NCI-H510A (cell line): Measurements from ENCODE around the gene ZNF324.
"Not testable (repeated sequence)": the region's sequence is repeated elsewhere in the genome, so short reads cannot be mapped to it uniquely, and the experiment has no call there.

Experiments
- DNase-seq: peaks from one replicate; lab custom pipeline; 2025; lab: John Stamatoyannopoulos, UW

ZNF324 gene

DNA sequence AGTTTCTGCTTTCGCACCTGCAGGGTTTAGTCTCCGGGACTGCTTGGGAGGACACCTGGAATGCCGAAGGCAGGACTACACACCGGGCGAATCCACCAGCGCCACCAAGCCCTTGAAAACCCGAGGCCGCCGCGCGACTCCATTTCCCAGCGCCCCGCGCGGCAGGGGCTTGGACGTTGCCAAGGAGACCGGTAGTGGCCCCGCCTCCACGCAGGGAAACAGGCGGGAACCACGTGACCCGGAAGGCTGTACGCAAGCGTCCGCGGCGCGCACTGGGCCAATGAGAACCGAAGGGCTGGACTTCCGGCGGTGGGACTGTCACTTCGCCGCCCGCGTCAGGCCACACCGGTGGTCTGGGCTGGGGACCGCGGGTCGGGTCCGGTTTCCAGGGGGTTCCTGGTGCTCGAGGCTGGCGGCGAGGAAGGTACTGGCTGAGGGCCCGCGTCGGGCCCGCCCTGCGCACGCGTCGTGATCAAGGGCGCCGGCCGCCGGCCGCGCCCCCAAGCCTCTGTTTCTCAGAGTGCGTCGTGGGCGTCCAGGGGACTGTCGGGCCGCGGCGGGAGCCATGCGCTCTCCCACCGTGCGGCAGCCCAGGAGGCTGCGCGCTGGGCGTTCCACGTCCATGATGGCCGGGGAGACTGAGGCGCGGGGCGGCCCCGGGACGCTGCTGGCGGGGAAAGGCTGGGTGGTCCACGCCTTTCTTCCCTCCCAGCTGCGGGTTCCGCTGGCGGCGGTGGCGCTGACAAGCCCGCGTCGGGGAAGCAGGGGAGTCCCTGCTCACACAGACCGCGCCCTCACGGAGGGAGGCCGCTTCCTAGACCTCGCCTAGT is at the start of gene ZNF324:
Gene ZNF324 (plus strand): TSS at position 321 of the 830 bp plus-strand sequence. CDS start 2,106 bp downstream, outside the sequence.
- peak; percentile 97 for DNase-seq

DNA sequence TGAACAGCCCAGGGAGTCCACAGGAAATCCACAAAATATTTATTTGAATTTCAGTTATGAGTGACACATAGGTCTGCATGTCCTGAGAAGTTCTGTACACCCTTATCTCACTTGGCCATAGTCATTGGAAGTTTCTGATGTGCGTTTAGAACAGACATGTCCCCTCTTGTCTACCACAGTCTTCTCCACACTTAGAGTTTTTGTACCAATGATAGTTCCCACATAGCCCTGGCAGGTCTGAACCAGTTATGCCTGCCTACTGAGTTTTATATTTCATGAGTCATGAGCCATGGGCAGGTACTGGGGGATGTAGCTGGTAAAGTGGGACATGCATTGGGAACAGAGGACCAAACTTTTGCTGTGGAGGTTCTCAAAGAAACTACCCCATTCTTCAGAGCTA is 38.3 kb upstream of the ZNF324 start:
- DNase-seq, result no peak

DNA sequence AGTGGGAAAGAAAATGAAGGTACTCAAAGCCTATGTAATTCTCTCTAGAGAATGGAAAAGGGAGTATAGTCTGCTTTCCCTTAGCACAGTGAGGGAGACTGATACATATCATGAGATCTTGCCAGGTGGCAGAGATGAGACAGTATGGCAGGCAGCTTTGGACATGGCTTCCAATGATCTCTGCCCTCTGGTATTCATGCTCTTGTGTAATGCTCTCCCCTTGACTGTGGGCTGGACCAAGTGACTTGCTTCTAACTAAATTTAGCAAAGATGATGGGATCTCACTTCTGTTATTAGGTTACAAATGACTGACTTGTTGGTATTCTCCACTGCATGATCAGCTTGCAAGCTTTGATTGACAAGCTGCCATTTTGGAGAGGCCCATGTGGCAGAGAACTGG is 37.1 kb upstream of the ZNF324 start:
- no peak for DNase-seq

DNA sequence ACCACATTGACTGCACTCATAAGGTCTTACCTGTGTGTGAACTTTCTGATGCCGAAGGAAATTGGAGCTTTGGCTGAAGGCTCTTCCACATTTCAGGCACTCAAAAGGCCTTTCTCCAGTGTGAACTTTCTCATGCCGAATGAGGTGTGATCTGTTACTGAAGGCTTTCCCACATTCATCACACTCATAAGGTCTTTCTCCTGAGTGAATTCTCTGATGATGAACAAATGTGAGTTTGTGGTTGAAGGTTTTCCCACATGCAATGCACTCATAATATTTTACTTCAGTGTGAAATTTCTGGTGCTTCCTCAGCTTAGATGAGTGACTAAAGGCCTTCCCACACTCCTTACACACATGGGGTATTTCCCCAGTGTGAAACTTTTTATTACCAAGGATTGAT is 32.7 kb upstream of the ZNF324 start:
- DNase-seq, result no peak

DNA sequence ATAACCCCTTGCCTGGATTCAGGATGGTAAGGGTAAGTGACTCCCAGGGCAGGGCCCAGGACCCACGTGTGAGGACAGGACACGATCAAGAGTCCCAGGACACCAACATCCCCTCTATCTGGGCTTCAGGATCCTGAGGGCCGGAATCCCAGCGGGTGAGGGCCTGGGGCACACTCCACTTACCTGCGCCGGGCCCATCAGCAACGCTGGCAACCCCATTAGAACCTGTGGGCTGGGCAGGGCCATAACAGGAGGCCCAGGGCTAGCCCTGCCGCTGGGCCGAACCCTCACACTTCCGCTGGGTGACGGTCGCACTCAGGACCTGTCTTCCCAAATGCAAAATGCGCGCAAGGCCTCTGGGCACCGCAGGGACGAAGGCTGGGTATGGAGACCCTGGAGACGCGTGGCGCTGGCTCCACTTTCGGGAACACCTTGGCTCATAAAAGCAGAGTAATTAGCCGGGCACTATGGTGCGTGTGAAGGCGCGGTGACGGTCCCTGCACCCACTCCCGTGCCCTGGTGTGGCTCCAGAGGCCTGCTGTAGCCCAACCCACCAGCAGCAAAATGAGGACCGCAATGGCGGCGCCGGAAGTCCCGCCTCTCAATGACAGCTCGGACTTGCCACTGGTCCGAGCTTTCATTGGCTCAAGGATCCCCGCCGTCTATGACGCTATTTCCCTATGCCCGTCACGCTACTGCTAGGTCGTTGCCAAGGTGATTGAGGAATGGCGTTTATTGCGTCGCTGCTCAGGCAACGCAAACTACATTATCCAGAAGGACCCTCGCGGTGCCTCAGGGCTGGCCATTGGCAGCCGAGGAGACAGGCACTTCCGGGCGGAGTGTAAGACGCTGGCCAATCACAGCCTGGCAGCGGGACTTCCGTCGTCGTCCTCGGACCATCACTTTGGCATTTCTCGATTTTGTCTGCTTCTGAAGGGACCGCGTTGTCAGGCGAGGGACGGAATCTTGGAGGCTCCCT is 27.0 kb upstream of the ZNF324 start, which contains the start of gene ZNF132:
Gene ZNF132 (minus strand): TSS at position 578 of the 979 bp plus-strand sequence. CDS start 332 bp downstream, at position 246.
- DNase-seq, result peak; percentile 97

DNA sequence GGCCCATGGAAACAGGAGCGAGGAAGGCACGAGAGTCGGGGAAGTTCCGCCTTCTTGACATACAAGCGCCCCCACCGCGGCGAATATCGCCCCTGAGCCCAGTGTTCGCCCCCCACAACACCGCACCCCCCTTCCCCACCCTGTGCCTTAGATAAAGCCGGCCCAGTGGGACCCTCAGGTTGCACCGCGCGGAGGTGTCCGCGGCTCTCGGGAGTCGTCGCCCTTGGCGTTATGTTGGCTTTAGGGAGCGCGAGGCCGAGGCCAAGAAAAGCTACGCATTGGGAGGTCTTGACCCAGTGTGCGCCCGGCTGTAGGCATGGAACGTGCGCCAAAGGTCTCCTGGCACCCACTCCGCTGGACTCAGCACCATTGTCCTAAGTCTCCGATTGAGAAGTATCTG is 26.3 kb upstream of the ZNF324 start:
- no peak for DNase-seq

DNA sequence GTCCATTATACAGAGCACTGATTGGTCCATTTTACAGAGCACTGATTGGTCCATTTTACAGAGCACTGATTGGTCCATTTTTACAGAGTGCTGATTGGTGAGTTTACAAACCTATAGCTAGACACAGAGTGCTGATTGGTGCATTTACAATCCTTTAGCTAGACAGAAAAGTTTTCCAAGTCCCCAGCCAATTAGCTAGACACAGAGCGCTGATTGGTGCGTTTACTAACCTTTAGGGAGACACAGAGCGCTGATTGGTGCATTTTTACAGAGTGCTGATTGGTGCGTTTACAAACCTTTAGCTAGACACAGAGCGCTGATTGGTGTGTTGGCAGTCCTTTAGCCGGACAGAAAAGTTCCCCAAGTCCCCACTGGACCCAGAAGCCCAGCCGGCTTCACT is 23.9 kb upstream of the ZNF324 start:
- not testable (repeated sequence) for DNase-seq

DNA sequence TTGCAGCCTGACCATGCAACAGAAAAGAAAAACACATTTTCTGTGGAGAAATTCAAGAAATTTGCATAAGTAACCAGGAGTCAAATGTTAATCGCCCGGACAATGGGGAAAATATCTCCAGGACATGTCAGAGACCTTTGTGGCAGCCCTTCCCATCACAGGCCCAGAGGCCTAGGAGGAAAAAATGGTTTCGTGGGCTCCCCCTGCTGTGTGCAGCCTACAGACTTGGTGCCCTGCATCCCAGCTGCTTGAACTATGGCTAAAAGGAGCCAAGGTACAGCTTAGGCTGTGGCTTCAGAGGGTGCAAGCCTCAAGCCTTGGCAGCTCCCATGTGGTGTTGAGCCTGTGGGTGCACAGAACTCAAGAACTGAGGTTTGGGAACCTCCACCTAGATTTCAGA is 18.0 kb upstream of the ZNF324 start:
- DNase-seq, result not testable (repeated sequence)

DNA sequence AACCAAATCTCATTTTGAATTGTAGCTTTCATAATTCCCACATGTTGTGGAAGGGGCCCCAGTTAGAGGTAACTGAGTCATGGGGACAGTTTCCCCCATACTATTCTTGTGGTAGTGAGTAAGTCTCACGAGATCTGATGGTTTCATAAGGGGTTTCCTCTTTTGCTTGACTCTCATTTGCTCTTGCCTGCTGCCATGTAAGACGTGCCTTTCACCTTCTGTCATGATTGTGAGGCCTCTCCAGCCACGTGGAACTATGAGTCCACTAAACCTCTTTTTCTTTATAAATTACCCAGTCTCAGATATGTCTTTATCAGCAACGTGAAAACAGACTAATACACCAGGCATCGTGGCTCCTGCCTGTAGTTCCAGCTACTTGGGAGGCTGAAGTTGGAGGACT is 16.9 kb upstream of the ZNF324 start:
- not testable (repeated sequence) for DNase-seq

DNA sequence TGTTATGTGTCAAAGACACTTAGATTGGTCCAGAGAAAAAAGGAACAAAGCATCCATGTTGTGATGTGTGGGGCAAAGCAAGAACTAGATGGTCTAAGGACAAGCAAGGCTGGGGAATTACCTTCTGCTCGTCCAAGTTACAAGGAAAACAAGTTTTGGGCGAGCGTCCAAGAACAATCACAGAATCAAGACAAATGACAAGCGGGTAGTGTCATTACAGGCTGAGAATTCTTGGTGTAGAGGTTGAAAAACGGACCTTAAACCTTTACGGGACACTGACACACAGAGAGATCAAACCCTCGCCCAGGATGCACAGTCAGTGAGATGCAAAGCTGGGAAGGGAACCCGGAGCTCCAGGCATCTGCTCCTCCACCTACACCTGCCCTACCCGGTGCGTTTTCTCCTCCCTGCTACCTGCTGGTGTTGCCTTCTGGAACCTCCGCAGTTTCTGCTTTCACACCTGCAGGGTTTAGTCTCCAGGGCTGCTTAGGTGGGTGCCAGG is 16.0 kb upstream of the ZNF324 start:
- DNase-seq, result no peak

DNA sequence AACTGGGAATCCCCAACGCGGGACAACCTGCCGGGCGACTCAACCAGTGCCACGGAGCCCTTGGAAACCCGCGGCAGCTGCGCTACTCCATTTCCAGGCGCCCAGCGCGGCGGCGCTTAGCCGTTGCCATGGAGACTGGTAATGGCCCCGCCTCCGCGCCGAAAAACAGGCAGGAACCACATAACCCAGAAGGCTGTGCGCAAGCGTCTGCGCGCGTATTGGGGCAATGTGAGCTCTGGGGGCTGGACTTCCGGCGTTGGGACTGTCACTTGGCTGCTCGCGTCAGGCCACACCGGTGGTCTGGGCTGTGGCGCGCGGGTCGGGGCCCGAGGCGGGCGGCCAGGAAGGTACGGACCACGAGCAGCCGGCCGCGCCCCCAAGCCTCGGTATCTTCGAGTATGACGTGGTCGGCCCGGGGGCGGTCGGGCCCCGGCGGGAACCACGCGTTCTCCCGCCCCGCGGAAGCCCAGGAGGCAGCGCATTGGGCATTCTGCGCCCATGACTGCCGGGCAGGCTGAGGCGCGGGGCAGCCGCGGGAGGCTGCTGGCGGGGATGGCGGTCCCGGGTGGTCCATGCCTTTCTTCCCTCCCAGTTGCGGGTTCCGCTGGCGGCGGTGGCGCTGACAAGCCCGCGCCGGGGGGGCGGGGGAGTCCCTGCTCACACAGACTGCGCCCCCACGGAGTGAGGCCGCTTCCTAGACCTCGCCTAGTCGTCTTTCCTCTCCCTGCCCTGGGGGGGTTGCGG is 15.3 kb upstream of the ZNF324 start, which contains the start of gene ZNF324B:
Gene ZNF324B (plus strand): TSS at position 265 of the 744 bp plus-strand sequence. CDS start 2,080 bp downstream, outside the sequence.
- peak; percentile 94 for DNase-seq

DNA sequence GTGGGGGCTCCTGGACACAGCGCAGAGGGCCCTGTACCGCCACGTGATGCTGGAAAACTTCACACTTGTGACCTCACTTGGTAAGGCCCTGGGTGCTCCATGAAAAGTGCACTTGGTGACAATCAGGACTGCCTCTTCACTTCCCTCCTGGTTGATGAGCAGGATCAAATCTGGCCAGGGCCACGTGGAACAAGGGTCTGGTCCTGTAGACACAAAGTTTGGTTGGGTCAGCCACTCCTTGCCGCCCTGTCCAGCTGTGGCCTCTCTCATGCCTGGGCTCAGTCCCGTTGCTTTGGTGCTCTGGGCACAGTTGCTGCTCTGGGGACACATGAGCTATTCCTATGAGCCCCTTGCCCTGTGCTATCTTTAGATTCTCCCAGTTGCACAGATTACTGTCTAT is 13.1 kb upstream of the ZNF324 start:
- no peak for DNase-seq

DNA sequence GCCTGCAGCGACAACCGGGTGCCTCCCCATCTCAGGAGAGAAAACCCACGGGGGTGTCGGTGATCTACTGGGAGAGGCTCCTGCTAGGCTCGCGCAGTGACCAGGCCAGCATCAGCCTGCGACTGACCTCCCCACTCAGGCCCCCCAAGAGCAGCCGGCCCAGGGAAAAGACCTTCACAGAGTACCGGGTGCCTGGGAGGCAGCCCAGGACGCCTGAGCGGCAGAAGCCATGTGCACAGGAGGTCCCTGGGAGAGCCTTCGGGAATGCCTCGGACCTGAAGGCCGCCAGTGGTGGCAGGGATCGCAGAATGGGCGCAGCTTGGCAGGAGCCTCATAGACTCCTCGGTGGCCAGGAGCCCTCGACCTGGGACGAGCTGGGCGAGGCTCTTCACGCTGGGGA is 11.6 kb upstream of the ZNF324 start:
- no peak for DNase-seq

DNA sequence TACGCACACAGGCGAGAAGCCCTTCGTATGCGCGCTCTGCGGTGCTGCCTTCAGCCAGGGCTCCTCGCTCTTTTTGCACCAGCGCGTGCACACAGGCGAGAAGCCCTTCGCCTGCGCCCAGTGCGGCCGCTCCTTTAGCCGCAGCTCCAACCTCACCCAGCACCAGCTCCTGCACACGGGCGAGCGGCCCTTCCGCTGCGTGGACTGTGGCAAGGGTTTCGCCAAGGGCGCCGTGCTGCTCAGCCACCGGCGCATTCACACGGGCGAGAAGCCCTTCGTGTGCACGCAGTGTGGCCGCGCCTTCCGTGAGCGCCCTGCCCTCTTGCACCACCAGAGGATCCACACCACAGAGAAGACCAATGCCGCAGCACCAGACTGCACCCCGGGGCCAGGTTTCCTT is 10.8 kb upstream of the ZNF324 start:
- DNase-seq, result no peak

DNA sequence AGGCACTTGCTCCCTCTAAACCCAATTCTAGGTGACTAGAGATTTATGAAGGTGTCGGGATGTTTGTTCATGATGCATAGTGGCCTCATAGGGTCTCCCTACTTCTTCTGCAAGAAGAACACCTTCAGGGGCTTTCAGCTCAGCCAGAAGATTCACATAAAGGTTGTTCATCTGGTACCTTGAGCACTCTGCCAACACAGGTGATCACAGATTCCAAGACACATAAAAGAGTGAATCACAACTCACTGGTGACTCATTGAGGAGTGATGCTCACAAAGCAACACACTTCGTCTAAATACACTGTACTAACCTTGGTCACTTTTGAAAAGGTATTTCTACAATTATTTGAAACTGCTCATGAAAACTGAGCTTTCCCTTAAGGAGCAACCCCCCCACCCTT is 6.8 kb upstream of the ZNF324 start:
- no peak for DNase-seq

DNA sequence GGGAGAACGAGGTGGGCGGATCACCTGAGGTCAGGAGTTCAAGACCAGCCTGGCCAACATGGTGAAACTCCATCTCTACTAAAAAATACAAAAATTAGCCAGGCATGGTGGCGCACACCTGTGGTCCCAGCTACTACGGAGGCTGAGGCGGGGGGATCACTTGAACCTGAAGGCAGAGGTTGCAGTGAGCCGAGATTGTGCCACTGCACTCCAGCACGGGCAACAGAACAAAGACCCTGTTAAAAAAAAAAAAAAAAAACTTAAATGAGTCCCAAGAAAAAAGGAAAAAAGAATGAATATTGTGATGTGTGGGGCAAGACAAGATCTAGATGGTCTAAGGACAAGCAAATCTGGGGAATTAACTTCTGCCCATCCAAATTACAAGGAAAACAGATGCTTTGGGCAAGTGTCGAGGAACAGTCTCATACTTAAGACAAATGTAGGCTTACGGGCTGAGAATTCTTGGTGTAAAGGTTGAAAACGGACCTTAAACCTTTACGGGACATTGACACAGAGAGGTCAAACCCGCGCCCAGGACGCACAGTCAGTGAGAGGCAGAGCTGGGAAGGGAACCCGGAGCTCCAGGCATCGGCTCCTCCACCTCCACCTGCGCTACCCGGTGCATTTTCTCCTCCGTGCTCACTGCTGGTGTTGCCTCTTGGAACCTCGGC is 656 bp upstream of the ZNF324 start:
- no peak for DNase-seq

DNA sequence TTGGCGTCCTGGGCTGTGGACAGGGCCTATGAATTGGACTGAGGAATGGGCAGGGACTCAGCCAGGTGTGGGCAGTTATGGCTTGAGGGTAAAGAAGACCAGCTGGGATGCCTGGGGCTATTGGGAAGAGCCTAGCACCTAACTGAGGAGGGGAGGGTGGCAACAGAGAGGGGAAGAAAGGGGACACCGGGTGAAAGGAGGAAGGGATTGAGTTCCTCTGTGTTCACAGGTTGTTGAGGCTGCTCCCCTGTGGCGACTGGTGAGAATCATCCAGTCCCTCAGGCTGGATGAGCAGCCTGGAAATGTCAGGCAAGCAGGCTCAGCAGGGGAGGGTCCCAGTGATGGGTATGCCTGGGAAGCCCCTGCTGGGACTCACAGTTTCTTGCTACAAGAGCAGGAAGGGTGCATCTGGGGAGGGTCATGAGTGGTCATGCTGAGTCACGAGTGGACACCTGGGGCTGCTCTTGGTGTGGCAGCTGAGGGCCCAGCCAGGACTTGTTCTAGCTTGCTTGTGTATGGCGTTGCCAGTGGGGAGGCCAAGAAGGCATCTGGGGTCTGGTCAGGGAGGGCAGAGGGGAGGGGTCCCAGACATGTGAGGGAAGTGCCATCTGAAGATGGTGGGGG is 1.4 kb downstream of the ZNF324 start:
- no peak for DNase-seq

DNA sequence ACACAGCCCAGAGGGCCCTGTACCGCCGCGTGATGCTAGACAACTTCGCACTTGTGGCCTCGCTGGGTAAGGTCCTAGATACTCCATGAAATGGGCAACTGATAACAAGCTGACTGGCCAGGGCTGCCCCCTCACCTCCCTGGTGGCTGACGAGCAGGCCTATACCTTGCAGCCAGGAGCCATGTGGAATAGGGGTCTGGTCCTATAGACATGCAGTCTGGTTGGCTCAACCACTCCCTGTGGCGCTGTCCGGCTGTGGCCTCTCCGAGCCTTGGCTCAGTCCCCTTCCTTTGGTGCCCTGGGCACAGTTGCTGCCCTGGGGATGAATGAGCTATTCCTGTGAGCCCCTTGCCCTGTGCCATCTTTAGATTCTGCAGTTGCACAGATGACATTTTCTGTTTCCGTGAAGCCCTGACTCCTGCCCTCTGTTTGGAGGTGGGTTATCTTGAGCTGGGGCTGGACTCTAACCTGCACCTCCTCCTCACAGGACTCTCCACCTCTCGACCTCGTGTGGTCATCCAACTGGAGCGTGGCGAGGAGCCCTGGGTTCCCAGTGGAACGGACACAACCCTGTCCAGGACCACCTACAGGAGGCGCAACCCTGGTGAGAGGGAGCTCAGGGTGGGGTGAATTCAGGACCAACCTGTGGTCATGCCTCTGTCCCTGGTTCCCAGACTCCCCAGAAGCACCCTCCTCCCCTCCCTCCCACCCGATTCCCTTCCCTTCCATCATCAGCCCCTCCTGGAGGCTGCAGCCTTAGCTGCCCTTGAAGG is 2.5 kb downstream of the ZNF324 start:
- no peak for DNase-seq

DNA sequence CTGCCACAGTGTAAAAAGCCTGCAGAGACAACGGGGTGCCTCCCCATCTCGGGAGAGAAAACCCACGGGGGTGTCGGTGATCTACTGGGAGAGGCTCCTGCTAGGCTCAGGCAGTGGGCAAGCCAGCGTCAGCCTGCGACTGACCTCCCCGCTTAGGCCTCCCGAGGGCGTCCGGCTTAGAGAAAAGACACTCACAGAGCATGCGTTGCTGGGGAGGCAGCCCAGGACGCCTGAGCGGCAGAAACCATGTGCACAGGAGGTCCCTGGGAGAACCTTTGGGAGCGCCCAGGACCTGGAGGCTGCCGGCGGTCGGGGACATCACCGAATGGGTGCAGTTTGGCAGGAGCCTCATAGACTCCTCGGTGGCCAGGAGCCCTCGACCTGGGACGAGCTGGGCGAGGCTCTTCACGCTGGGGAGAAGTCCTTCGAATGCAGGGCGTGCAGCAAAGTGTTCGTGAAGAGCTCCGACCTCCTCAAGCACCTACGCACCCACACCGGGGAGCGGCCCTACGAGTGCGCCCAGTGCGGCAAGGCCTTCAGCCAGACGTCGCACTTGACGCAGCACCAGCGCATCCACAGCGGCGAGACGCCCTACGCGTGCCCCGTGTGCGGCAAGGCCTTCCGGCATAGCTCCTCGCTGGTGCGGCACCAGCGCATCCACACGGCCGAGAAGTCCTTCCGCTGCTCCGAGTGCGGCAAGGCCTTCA is 4.1 kb downstream of the ZNF324 start:
- not testable (repeated sequence) for DNase-seq
